Kidney (tissue), 14 donors: ENCODE data around the gene FIGLA. TPM values are rescaled to one million over a fixed set of nuclear protein-coding genes. Genes with fewer than 3 reads are reported as not detected.

Source experiments
- DNase-seq, 5 donors: peaks; one replicate each; pipeline ENCODE4 v3.0.0-alpha.2; 2013 to 2020
- FAIRE-seq: peaks from 2 replicates; lab custom pipeline; 2012; peaks lifted over from hg19 to GRCh38; lab: Jason Lieb, UNC
- H3K27ac ChIP-seq, 2 donors: one replicate each; pipeline ENCODE4 v1.7.0; 2013; ENCODE audit warnings: low read depth in 2 of 2, low read length in 2 of 2, inconsistent platforms in 1 of 2
- H3K27me3 ChIP-seq: one replicate; pipeline ENCODE4 v1.7.1; 2013; ENCODE audit warnings: low read length, inconsistent platforms; ENCODE audit not compliant: control insufficient read depth, insufficient read depth
- H3K36me3 ChIP-seq, 3 donors: one replicate each; pipeline versions ENCODE4 v1.7.0 to v1.7.1; 2013; ENCODE audit warnings: low read length in 3 of 3, control low read depth in 1 of 3, inconsistent platforms in 1 of 3; ENCODE audit not compliant: insufficient read depth in 3 of 3, control insufficient read depth in 2 of 3
- H3K4me1 ChIP-seq, 3 donors: one replicate each; pipeline versions ENCODE4 v1.7.0 to v1.7.1; 2013; ENCODE audit warnings: low read length in 3 of 3, inconsistent platforms in 1 of 3, low read depth in 1 of 3; ENCODE audit not compliant: control insufficient read depth in 2 of 3, insufficient read depth in 2 of 3
- H3K4me3 ChIP-seq, 3 donors: one replicate each; pipeline versions ENCODE4 v1.7.0 to v1.8.1; 2013; ENCODE audit warnings: low read length in 3 of 3, control low read depth in 1 of 3, inconsistent platforms in 1 of 3
- H3K9ac ChIP-seq, 3 donors: one replicate each; pipeline versions ENCODE4 v1.7.0 to v1.7.1; 2013; ENCODE audit warnings: low read length in 3 of 3, control low read depth in 1 of 3, inconsistent platforms in 1 of 3
- H3K9me3 ChIP-seq, 3 donors: one replicate each; pipeline versions ENCODE4 v1.7.0 to v1.7.1; 2013; ENCODE audit warnings: low read length in 3 of 3, control low read depth in 1 of 3, inconsistent platforms in 1 of 3; ENCODE audit not compliant: control insufficient read depth in 2 of 3, insufficient read depth in 1 of 3
- CTCF ChIP-seq: IDR thresholded peaks from 3 replicates; pipeline ENCODE4 v1.5.1; 2012; ENCODE audit warnings: mild to moderate bottlenecking, moderate library complexity, borderline replicate concordance; ENCODE audit not compliant: insufficient read depth; ENCODE audit errors: extremely low read depth
- intact Hi-C: fragments of 100-400 bp; cut with DNase I; formaldehyde crosslinking; loops from one replicate; pipeline ENCODE4 v1.11.1; 2022
- polyA plus RNA-seq: library from polyadenylated mRNA; stranded (reverse); fragments of 350-450 nt; fragmentation: Illumina TruSeq; extraction: RNeasy Lipid Tissue Mini Kit (QIAGEN cat#74804); gene quantifications from one replicate; pipeline ENCODE4 v1.2.3, GENCODE V29; 2014; ENCODE audit warnings: low read depth, low replicate concordance; ENCODE audit not compliant: insufficient read depth
- total RNA-seq: library from RNA; stranded (reverse); fragmentation: NEBNext Ultra II Directional; extraction: Animal tissue kit (Norgen Biotek cat#: 25700); gene quantifications from one replicate; pipeline ENCODE4 v1.2.1, GENCODE V29; 2021
- donor health status: control.
- donor health status: control.
- donor health status: control.
- donor health status: control.
- donor health status: control.
- donor health status: DM: yes; HTN: yes; CAD: no.
- donor health status: Normal renal cell carcinoma (clear cell type).

Gene FIGLA
- total and polyA plus RNA-seq, 2 donors from 2014 or later = not detected

- FAIRE-seq (no peak), DNase-seq (no peak)
- TF ChIP-seq CTCF = no peak
- Histone ChIP-seq H3K9me3 (no peaks in the 10 kb centered on the region), H3K9ac (no peak overlapping the region), H3K27ac (no peak overlapping the region), H3K36me3 (no peaks in the 10 kb centered on the region), H3K4me3 (no peak overlapping the region), H3K4me1 (peaks cover 0 to 7% (median 0%) of the 10 kb centered on the region in 3 donors), H3K27me3 (peaks cover 8% of the 10 kb centered on the region)
- intact Hi-C loops = no loop called here
Observed at GRCh38 chr2:70768590-70769085, 21.8 kb downstream of the FIGLA start.

- peak in 4 of 5 donors; percentile 69 to 81 (median 81) for DNase-seq
Observed at GRCh38 chr2:70767699-70768589, 22.5 kb downstream of the FIGLA start, which contains the start of gene ADD2. ADD2 (minus strand) TSS chr2:70768200; CDS start chr2:70706408, 61,792 bp downstream.

GRCh38 chr2:70767079-70767698 lies 23.3 kb downstream of the FIGLA start:
- intact Hi-C loops = no loop called here
- no peak for TF ChIP-seq CTCF
- no peak overlapping the region for H3K9ac ChIP-seq
- H3K4me3 ChIP-seq = peak overlapping the region in 2 of 3 donors; percentile 27 to 29
- FAIRE-seq = no peak
- H3K36me3 ChIP-seq = no peaks in the 10 kb centered on the region
- H3K27me3 ChIP-seq = peaks cover 8% of the 10 kb centered on the region
- peaks cover 0 to 7% (median 0%) of the 10 kb centered on the region in 3 donors for H3K4me1 ChIP-seq
- no peaks in the 10 kb centered on the region for H3K9me3 ChIP-seq
- no peak overlapping the region for H3K27ac ChIP-seq
- DNase-seq = peak; percentile 62 to 73 (median 71)

More at GRCh38 chr2:70767699-70768589, 22.5 kb downstream of the FIGLA start, which contains the start of gene ADD2:
- no peaks in the 10 kb centered on the region for H3K9me3 ChIP-seq
- FAIRE-seq = no peak
- peak; percentile 14 for TF ChIP-seq CTCF
- H3K27me3 ChIP-seq = peaks cover 8% of the 10 kb centered on the region
- intact Hi-C loops = no loop called here
- no peaks in the 10 kb centered on the region for H3K36me3 ChIP-seq
- H3K27ac ChIP-seq = no peak within 1 kb of the TSS
- H3K9ac ChIP-seq = no peak within 1 kb of the TSS
- peaks cover 0 to 7% (median 0%) of the 10 kb centered on the region in 3 donors for H3K4me1 ChIP-seq
- H3K4me3 ChIP-seq = peak within 1 kb of the TSS in 2 of 3 donors; percentile 27 to 29
